ENCODE data around the gene APOBEC3F.

Gene APOBEC3F

GRCh38 chr22:39091126-39092081 lies 50.7 kb downstream of the APOBEC3F start:
- TF ChIP-seq CTCF (conservative IDR thresholded peaks at IDR 0.05; ENCODE audit: low read depth) = no peak
- ChIA-PET CTCF (no interaction called here), POLR2A (ENCODE audit: low non-redundant PET) (no interaction called here)
- H3K27ac ChIP-seq = peak overlapping the region; percentile 75
- DNase-seq (ENCODE audit: low spot score) = no peak

- no peak for TF ChIP-seq CTCF (conservative IDR thresholded peaks at IDR 0.05; ENCODE audit: low read depth)
- H3K27ac ChIP-seq = peak overlapping the region; percentile 75; the same call in 1 of the 2 replicates
- CTCF ChIA-PET = no interaction called here
- no peak for DNase-seq (ENCODE audit: low spot score)
- POLR2A ChIA-PET (ENCODE audit: low non-redundant PET) = no interaction called here
Measured at GRCh38 chr22:39092111-39092862, 51.6 kb downstream of the APOBEC3F start.

- TF ChIP-seq CTCF (conservative IDR thresholded peaks at IDR 0.05; ENCODE audit: low read depth) = no peak
- DNase-seq (ENCODE audit: low spot score) = no peak
- no peak overlapping the region; the same call in 1 of the 2 replicates for H3K27ac ChIP-seq
- ChIA-PET CTCF (no interaction called here), POLR2A (ENCODE audit: low non-redundant PET) (interaction anchor here (0.7 kb wide), 1 partner anchor 41 kb away, joined by 5 read pairs; no protein-coding TSS in a partner anchor)
Measured at GRCh38 chr22:39094717-39095389, 54.2 kb downstream of the APOBEC3F start.

DNA sequence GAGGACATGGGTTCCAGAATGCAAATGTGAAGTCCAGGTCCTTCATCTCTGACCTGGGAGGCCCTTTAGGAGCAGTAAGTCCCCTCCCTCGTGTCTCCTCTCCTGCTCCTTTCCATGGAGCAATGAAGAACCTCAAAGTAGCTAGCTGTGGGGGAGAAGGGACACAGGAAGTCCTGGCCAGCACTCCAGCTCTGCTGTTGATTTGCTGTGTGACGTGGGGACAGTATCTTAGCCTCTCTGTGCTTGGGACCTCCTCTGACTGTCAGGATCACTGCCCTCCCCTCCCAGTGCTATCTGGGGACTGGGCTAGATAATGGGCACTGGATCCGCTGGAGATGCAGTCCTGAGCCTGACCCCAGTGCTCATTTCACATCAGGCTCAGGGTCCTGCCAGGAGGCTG lies 55.3 kb downstream of the APOBEC3F start:
- H3K27ac ChIP-seq = peak overlapping the region; percentile 83
- CTCF ChIA-PET = no interaction called here

GRCh38 chr22:39097098-39098020 lies 56.7 kb downstream of the APOBEC3F start, which contains the start of gene APOBEC3H:
Gene APOBEC3H (plus strand): TSS chr22:39097244. CDS start chr22:39100279, 3,035 bp downstream.
- CTCF ChIA-PET = interaction anchor here (0.5 to 0.7 kb wide), 2 partner anchors 9 to 900 kb away, joined by 5 to 8 read pairs; no protein-coding TSS in a partner anchor
- peak within 1 kb of the TSS; percentile 83 for H3K27ac ChIP-seq
- POLR2A ChIA-PET (ENCODE audit: low non-redundant PET) = no interaction called here
- TF ChIP-seq CTCF (conservative IDR thresholded peaks at IDR 0.05; ENCODE audit: low read depth) = no peak
- peak; percentile 45 for DNase-seq (ENCODE audit: low spot score)

More for the DNA sequence above, 55.3 kb downstream of the APOBEC3F start:
- no peak for DNase-seq (ENCODE audit: low spot score)
- POLR2A ChIA-PET (ENCODE audit: low non-redundant PET) = no interaction called here
- TF ChIP-seq CTCF (conservative IDR thresholded peaks at IDR 0.05; ENCODE audit: low read depth) = no peak

Data from RWPE1 (cell line).